Left renal cortex interstitium (tissue), 4 donors: ENCODE data around the gene POP4. TPM values are rescaled to one million over a fixed set of nuclear protein-coding genes. Genes with fewer than 3 reads are reported as not detected.

Experiments
- DNase-seq, 4 donors: peaks; one replicate each; pipeline ENCODE4 v3.0.0-alpha.2; 2013; ENCODE audit warnings: low read depth in 4 of 4, low spot score in 2 of 4, missing footprints in 1 of 4
- polyA plus RNA-seq, 4 donors: library from polyadenylated mRNA; unstranded; fragments of 120-200 nt; gene quantifications; one replicate each; pipeline ENCODE4 v1.2.1, GENCODE V29; 2013; ENCODE audit not compliant: insufficient read length in 4 of 4

Gene POP4
- polyA plus RNA-seq, 4 donors: 64.3 to 74.5 (median 68.3) TPM

DNA sequence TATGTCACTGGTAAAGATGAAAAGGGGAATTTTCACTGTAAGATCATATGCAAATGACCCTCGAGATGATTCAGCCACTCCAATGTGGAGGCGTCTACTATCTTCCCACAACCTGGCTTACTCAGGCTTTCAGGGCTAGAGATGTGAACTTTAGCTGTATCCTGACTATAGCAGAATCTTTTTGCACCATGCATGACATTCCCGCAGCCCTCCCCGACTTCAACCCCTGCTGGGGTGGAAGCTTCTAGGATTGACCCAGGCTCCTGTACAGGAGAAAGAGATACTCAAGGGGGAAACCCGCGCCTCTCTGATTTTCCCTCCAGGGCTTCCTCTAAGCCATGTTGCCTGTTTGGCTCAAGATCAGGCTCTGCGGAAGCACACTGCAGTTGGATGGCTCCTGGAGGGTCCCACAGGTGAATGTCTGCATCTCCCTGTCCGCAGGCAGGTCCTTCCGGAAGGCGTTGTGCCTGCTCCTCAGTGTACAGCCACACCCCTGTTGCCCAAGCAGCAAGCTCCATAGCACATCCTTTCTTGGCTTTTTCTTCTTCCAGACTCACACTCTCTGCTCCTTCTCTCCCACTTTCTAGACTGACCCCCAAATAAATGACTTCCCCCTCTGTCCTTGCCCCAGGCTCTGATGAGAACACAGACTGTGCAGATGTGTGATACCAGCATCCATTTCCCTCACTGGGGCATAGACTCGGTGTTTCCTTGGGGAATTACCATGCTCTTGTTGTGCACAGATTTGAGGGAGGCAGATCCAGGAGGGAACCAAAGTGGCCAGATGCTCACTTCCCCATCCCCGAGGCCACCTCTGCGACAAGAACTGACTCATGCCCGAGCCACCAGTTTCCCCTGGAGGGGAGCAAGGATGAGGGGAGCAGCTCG is 29.1 kb upstream of the POP4 start:
- DNase-seq: no peak

DNA sequence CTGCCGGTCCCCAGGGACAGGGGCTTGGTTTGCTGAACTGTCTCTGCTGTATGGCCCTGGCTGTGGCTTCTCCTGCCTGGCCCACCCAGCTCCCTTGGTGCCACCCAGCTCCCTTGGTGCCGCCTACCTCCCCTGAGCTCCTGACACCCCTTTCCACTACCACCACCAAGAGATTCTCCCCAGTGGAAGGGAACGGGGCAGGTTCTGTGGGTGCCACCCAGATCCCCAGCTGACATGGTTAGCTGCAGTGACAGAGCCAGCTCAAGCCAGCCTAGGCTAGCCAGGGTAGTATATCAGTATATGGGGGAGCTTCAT is 28.5 kb upstream of the POP4 start:
- no peak for DNase-seq

DNA sequence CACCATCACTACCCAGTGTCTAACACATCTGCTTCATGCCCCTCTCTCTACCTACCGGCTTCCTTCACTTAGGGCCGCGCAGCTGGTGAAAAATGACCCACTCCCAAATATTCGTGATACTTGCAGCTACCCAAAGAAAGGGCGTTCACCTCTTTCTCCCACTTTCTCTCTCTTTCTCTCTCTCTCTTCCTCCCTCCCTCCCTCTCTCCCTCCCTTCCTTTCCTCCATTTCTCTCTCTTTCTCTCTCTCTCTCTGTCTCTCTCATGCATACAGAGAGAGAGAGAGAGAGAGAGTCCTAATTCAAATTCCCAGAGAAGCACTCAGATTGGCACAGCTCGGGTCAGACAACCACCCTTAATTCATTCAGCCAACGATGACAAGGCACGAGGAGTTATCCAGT is 27.7 kb upstream of the POP4 start:
- DNase-seq: no peak

DNA sequence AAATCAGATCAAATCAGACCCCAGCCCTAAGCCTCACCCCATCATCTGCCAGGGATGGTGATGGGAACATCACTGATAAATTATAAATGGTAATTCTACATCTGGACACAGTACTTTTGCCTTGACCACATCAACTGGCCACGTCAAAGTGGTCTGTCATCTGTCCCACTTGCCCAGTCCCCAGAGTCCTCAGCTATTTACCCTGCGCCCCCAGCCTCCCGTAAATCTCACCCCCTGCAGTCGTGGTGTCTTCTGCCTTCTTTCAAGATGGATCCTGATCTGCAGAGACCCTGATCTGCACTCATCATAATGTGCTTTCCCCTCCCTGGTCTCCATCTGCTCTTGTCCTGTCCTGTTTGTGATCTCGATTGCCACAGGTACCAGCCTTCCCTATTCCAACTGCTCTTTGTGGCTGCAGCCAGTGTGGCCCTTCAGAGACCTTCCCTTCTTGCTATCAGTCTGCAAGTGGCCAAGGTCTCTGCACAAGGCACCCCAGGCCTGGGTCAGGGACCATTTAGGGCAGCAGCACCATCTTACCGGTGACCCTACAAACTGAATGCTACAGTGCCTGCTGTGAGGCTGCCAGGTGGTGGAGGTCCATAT is 26.7 kb upstream of the POP4 start:
- no peak for DNase-seq

DNA sequence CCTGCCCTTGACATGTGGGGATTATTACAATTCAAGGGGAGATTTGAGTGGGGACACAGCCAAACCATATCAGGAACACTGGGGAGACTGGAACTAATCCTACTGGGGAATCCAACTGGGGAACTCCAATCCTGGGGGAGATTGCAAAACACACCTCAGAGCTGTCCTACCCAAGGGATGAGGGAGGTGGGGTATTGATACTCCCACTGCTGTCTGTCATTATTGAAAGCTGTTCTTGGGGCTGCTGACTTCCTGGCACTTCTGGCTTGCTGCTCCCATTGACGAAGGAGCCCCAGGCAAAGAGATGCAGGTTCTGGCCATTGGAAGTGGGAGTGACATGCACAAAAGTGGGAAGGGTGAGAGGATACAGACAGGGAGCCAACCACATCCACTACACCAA is 24.7 kb upstream of the POP4 start:
- DNase-seq: no peak

DNA sequence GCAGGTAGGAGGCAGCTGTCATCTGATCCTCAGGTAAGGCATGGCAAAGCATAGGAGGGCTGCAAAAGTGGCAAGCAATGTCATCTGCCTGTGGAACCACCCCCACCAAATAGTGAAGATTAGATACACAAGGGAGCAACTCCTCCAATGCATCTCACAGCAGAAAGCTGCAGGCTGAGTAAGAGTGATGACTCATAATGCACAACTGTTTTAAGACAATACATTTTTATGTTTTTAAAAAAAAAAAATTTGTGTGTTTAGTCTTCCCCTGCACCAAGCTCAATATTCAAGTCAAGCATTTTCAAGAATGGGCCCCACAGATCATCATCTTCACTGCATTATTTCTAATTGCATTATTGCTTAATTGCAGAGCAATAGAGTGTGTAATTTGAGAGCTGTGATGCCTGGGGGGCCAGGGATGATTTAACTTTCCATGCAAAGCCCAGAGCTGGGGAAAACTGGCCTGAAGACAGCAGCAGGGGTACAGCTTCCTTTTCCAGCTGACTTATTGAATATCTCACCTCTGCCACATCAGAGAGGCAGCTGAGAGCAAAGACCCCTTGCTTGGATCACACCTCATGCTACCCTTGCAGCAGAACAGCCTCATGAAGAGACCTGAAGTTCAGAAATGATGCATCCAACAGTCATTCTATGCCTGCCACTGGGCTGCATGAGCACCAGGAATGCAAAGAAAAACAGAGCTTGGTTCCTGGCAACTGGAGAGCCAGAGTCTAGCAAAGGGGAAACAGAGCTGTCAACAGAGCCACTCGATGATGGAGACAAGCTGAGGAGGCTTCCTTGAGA is 22.7 kb upstream of the POP4 start:
- no peak for DNase-seq

DNA sequence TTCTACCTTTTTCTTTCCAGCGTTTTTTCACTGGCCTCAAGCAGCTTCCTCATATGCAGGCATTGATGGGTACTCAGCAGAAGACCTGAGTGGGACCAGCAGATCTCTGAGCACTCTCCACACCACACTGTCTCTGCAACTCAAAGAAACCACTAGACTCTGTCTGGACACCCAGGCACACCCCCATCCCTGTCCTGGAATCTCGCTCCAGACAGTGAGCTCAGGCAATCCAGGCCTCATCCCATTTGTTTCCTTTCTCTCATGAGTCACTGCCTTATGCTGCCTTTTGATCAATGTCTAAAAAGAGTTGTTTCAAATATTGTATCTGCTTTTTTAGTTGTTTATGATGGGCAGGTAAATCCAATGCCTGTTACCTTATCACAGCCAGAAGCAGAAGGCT is 19.7 kb upstream of the POP4 start:
- DNase-seq: no peak

DNA sequence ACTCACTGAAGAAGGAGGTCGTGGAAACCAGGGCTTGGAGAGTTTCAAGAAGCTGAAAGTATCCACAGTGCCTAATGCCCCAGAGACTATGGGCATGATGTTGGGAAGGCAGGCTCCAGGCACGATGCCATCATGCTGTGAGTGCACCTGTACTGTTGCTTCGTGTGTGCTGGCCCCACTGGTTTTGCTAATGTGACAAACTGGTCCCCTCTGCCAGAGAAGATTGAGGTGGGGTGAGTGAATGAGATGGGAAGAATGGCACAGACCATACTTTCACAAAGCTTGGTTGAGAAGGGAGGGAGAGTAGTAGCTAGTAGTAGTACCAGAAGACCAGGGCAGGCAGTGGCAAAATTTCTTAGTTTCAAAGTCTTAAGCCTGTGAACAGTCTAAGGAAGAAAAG is 19.0 kb upstream of the POP4 start:
- no peak for DNase-seq

DNA sequence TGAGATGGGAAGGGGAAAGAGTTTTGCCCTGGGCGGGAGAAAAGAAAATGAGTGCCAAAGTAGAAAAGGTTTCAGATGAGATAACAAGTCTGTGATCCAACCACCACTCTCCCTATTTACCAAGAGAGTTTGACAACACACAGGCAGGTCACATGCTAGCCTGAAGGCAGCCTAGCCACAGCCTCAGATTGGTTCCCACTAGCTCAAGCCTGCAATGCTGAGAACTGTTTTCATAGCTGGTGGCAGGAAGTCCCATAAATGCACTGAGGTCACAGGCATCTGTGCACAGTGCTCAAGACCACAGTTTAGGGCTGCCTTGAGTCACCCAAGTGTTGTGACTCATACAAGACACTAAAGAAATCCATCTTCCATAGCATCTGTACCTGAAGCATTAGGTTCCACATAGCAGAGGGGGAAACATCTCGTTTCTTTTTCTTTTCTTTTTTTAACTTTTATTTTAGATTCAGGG is 18.5 kb upstream of the POP4 start:
- DNase-seq: no peak

DNA sequence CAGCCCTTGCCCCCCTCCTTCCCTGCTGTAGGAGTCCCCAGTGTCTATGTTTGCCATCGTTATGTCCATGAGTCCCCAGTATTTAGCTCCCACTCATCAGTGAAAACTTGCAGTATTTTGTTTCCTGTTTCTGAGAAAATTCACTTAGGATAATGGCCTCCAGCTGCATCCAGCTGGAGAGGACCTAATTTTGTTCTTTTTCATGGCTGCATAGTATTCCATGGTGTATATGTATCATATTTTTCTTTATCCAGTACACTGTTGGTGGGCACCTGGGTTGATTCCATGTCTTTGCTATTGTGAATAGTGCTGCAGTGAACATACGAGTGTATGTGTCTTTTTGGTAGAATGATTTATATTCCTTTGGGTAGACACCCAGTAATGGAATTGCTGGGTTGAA is 18.0 kb upstream of the POP4 start:
- no peak for DNase-seq

DNA sequence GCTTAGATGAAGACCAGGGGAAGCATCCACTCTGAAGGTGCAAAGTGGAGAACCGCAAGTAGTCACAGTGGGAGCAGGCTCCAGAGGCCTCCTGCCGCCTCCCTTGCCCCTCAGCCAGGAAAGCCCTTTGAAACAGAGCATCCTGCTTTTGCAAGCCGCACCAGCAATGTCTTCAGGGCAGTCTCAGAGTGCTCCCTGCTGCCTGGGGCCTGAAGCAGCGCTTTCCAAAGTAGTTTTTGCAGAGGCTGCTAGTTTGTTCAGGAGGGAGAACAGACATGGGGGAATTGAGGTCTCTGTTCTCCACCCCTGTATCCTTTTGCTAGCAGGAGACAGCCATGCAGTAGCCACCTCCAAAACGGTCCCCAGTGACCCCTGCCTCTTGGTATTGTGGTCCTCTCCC is 15.8 kb upstream of the POP4 start:
- no peak for DNase-seq

DNA sequence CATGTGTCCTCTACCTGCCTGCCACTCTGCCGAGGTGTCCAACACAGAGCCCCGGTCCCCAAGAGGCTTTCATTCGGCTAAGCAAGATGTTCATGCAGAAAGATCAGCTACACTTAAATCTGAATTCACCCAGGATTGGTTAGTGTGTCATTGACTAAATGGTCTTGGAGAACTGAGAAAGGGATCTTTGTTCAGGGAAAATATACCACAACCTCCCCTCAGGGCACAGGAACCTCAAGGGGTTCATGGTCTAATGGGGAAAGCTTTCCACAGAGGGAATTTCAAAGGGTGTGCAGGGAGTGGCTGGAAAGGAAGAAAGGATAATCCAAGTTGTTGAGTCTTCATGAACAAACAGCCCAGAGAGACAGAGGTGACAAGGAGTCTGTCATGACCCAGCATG is 14.4 kb upstream of the POP4 start:
- no peak for DNase-seq

DNA sequence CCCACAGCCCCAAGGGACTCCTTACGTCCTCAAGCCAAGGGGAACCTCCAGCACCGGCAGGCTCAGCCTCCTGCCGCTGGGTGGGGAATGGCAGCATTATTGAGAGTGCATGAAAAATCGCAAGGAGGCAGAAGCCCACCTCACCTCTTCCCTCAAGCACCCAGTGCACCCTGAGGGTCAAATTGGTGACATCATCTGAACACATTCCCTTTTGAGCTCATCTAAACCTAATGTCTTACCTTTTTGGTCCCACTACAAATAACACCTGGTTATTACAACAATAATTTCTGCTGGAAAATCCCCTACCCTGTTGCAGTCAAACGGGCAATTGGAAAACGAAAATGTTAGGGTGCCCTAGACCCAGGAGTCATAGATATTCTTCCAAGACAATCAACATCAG is 12.2 kb upstream of the POP4 start:
- no peak for DNase-seq

DNA sequence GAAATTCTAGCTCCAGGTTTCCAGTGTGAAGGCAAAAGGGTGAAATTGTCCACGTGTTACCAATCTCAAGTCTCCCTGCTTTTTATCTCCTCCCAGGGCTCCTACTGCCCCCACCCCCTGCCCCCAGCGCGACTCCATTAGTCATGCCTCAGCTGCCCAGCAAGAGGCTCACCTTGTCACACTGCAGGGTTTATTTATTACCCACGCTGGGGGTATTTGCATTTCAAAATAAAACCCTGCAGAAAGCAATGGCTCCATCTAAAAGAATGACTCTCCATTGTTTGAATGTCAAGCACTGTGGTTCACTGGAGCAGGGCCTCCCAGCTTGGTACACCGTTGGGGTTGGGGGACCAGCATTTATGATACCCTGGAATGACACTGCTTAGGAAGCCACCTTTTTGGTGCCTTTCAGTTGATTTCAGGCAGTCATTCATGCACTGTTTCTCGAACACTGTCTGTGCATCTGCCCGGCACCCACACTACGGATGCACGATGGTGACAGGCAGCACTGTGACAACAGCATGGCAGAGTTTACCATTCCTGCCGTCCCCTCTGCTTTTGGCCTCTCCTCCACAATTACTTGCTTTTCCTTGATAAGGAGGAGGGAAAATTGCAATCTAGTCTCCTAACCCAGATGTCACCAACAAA is 9.9 kb upstream of the POP4 start:
- DNase-seq: no peak

DNA sequence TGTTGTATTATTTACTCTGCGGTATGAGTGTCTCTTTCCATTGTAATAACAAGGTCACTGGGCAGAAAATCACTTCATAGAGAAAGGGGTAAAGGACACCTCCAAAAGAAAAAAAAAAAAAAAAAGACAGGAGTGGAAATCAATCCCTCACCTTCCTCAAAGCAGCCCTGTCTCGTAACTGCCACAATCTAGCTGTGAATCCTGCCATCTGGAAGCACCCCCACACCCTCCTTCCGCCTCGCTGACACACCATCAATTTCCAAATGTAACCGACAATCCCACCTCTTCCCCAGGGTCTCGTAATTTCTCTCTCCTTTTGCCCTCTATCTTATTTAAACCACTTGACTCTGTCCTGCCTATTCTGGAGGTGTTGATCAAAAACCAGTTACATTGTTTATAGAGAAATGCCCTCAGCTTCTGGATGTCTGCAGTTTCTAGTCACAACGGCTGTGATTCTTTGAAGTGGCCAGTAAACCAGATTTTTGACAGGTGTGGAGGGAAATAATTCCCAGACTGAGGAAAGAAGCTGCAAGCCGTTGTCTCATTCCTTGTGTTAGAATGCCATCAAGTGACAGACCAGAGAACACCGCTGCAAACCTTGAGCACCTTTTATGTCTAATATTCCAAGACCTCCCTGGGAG is 9.1 kb upstream of the POP4 start:
- peak in 1 of 4 donors; percentile 51 for DNase-seq

DNA sequence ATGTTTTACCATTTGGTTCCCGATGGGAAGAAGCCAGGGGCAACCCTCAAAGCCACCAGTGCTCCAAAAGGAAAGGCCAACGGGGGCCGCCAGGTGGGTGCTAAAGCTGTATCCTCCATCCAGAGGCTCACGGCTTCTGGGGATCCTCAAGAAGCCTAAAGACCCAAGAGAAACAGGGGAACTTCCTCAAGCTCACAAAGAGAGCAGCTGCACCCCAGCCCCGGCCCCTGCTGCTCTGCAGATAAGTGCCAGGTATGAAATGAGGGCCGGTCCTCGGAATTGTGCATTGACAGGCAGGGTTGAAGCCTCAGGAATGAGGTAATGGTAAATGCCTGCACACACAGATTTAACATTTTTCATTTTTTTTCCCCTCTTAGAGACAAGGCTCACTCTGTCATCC is 8.0 kb upstream of the POP4 start:
- DNase-seq: no peak

DNA sequence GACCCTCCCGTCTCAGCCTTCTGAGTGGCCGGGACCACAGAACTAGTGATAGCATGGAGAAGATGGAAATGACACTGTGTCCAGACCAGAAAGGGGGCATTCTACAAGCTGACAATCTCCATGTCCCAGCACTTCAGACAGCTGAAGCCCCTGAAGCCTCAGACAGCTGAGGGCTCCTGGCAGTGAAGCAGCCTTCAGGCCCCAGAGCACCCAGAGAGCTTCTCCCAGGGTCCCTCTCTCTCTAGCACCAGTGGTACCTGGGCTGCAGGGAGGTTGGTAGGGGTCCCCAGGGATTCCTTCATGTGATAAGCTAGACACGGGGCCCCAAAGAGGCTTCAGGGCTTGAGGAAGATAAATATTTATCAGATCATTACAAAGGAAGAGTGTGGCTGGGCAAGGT is 7.6 kb upstream of the POP4 start:
- no peak for DNase-seq

DNA sequence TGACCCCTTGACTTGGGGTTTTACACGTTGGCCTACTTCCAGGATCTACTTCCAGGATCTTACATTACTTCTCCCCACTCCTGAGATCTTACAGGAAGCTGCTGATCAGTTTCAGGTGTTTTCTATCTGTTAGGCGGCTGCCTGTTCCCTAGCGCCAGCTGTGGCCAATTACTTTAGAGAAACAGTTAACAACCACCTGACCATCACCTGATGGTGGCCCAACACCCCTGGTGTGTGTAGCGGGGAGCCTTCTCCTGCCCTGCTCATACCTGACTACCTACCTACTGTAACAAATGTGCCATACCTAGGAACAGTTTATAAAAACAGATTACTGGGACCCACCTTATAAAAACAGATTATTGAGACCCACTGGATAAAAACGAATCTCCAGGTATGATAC is 2.8 kb upstream of the POP4 start:
- DNase-seq: no peak

DNA sequence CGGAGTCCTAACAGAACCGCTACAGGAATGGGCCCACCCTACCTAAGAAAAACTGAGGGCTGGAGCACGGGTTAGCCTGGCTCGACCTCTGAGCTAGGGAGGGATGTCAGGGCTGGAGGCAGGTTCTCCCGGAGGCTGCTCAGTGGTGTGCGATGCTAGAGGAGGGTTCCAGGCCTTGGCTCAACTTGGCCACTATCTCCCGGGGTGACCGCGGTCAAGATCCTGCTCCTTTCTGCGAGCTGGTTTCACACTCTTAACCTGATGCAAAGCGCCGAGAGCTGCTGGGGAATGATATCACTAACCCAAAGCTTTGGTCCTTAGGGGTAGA is 301 bp downstream of the POP4 start:
- DNase-seq: no peak

DNA sequence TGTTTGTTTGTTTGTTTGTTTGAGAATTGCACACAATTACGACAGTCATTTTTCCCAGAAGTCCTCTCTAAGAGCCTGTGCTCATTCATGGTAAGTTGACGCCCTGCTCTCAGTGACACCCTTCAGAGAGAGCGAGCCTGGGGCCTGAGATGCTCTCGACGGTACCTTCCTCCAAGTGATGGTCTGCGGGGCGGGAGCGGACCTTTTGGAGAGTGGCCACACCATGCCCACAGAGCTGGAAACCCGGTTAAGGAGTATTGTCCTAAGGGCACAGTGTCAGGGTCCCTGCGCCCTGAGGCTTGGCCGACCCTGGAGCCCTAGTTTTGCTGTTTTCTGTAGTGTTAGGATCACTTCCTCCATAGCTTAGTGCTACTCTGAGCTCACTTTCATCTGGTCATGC is 3.6 kb downstream of the POP4 start:
- DNase-seq: no peak

DNA sequence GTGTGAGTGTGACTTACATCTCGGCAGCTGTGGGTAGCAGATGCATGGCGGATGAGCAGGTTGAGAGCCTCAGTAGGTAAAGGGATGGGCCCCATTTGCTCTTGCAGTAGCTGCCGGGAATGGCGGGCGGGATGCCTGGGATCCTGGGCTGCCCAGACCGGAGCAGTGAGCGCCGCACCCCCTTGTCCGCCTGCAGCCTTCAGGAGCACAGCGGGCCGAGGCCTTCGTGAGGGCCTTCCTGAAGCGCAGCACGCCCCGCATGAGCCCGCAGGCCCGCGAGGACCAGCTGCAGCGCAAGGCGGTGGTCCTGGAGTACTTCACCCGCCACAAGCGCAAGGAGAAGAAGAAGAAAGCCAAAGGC is 4.1 kb downstream of the POP4 start:
- no peak for DNase-seq
